HG02970 (cell line): Measurements from ENCODE around the gene LCN9.

Experiments used
- ATAC-seq: cut with Tn5 transposase; IDR thresholded peaks from one replicate; pipeline ENCODE4 v1.9.1; 2021; ENCODE audit warnings: mild to moderate bottlenecking, moderate library complexity, moderate number of reproducible peaks; ENCODE audit not compliant: unreplicated experiment, low FRiP score

The LCN9 gene

GRCh38 chr9:135695036-135695435 is 31.9 kb downstream of the LCN9 start:
- no peak for ATAC-seq

- no peak for ATAC-seq
Observed at GRCh38 chr9:135695642-135696041, 32.5 kb downstream of the LCN9 start.

GRCh38 chr9:135696446-135696845 is 33.3 kb downstream of the LCN9 start:
- no peak for ATAC-seq

GRCh38 chr9:135697226-135697625 is 34.1 kb downstream of the LCN9 start:
- no peak for ATAC-seq

GRCh38 chr9:135698236-135698635 is 35.1 kb downstream of the LCN9 start:
- ATAC-seq = no peak

- no peak for ATAC-seq
Observed at GRCh38 chr9:135698767-135699166, 35.7 kb downstream of the LCN9 start.

- ATAC-seq = no peak
Observed at GRCh38 chr9:135699440-135699839, 36.3 kb downstream of the LCN9 start, which contains the start of gene SOHLH1. SOHLH1 (minus strand) TSS chr9:135699481; CDS start chr9:135699467, 14 bp downstream.

- no peak for ATAC-seq
Observed at GRCh38 chr9:135700525-135700924, 37.4 kb downstream of the LCN9 start.

GRCh38 chr9:135701067-135701958 is 38.2 kb downstream of the LCN9 start:
- ATAC-seq = no peak

- ATAC-seq = no peak
Observed at GRCh38 chr9:135701959-135702721, 39.0 kb downstream of the LCN9 start, which contains the start of gene KCNT1. KCNT1 (plus strand) TSS chr9:135702185; CDS start chr9:135702259, 74 bp downstream.

- no peak for ATAC-seq
Observed at GRCh38 chr9:135703726-135704125, 40.6 kb downstream of the LCN9 start.

GRCh38 chr9:135704483-135704882 is 41.4 kb downstream of the LCN9 start:
- no peak for ATAC-seq

GRCh38 chr9:135705376-135705775 is 42.3 kb downstream of the LCN9 start:
- no peak for ATAC-seq

GRCh38 chr9:135706288-135706687 is 43.2 kb downstream of the LCN9 start:
- no peak for ATAC-seq

GRCh38 chr9:135707252-135708138 is 44.4 kb downstream of the LCN9 start:
- no peak for ATAC-seq

GRCh38 chr9:135708164-135708563 is 45.1 kb downstream of the LCN9 start:
- ATAC-seq = no peak

GRCh38 chr9:135711391-135711790 is 48.3 kb downstream of the LCN9 start:
- ATAC-seq = no peak

GRCh38 chr9:135711881-135712280 is 48.8 kb downstream of the LCN9 start:
- ATAC-seq = no peak

GRCh38 chr9:135712613-135713295 is 49.6 kb downstream of the LCN9 start:
- ATAC-seq = no peak
